Breast epithelium (tissue), 4 donors: ENCODE measurements around the gene MAP3K5. TPM values are rescaled to one million over a fixed set of nuclear protein-coding genes. Genes with fewer than 3 reads are reported as not detected.

Experiments used
- DNase-seq, 2 donors: peaks; one replicate each; pipeline ENCODE4 v3.0.0-alpha.2; 2019; ENCODE audit warnings: low spot score in 2 of 2
- H3K27ac ChIP-seq, 2 donors: fragments of 200-600 bp; sonication (generic) in 1 of 2; one replicate each; pipeline ENCODE4 v1.5.1; 2016 to 2019; ENCODE audit warnings: mild to moderate bottlenecking in 1 of 2
- H3K27me3 ChIP-seq, 2 donors: fragments of 200-600 bp; sonication (generic) in 1 of 2; one replicate each; pipeline versions ENCODE4 v1.5.1 to v1.6.0; 2017 to 2019; ENCODE audit warnings: control low read depth in 1 of 2, mild to moderate bottlenecking in 1 of 2
- H3K36me3 ChIP-seq: fragments of 200-600 bp; one replicate; pipeline ENCODE4 v1.5.1; 2019
- H3K4me1 ChIP-seq, 2 donors: fragments of 200-600 bp; sonication (generic); one replicate each; pipeline ENCODE4 v1.5.1; 2016 to 2019; ENCODE audit warnings: control low read depth in 1 of 2
- H3K4me3 ChIP-seq, 3 donors: fragments of 200-600 bp; sonication (generic); 1 replicate in 2 of 3; 2 replicates in 1 of 3; pipeline ENCODE4 v1.5.1; 2016 to 2019; ENCODE audit warnings: mild to moderate bottlenecking in 3 of 3, moderate library complexity in 2 of 3
- H3K9me3 ChIP-seq, 2 donors: fragments of 200-600 bp; sonication (generic) in 1 of 2; one replicate each; pipeline ENCODE4 v1.5.1; 2016 to 2019; ENCODE audit warnings: control low read depth in 1 of 2
- POLR2A ChIP-seq: fragments of 450-650 bp; IDR thresholded peaks from one replicate; pipeline ENCODE4 v1.6.1; 2016; ENCODE audit warnings: antibody characterized with exemption, mild to moderate bottlenecking, moderate library complexity
- POLR2AphosphoS5 ChIP-seq, 3 donors: sonication (generic); formaldehyde crosslinking; IDR thresholded peaks; one replicate each; pipeline ENCODE4 v1.6.1; 2017; ENCODE audit warnings: antibody characterized with exemption in 3 of 3
- intact Hi-C: fragments of 100-400 bp; cut with DNase I; formaldehyde crosslinking; loops from one replicate; pipeline ENCODE4 v1.15.1; 2023; ENCODE audit warnings: low total_unique reads
- total RNA-seq, 3 donors: library from RNA; depleted of rRNA; stranded (reverse); fragments of >200 nt; gene quantifications; one replicate each; pipeline ENCODE4 v1.1.0, GENCODE V29; 2016
- TF ChIP-seq, protein P1 (sequence below), 3 donors: fragments of 450-650 bp; IDR thresholded peaks; one replicate each; pipeline ENCODE4 v1.5.1; 2016 to 2017; ENCODE audit warnings: antibody characterized with exemption in 3 of 3, mild to moderate bottlenecking in 3 of 3, moderate library complexity in 3 of 3

The MAP3K5 gene
- total RNA-seq, 3 donors from 2014 or later = 18.6 to 40.0 (median 33.2) TPM

DNA sequence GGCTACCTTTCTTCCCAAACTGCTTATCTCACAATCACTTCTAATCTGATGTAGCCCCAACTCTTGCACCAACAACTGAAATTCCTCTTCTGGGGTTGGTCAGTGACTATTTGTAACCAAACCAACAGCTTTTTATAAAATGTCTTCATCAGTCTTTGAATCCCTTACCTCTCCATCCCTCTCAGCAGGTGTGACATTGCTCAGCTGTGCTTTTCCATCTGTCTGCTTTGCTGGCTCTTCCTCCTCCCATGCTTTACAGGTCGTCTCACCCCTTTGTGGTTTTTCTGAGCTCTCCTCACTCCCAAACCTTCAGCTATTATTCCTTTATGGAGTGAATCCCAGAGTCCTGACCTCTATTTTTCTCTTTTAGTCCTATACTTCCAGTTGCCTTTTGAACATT is 248.0 kb downstream of the MAP3K5 start:
- intact Hi-C loops = no loop called here

DNA sequence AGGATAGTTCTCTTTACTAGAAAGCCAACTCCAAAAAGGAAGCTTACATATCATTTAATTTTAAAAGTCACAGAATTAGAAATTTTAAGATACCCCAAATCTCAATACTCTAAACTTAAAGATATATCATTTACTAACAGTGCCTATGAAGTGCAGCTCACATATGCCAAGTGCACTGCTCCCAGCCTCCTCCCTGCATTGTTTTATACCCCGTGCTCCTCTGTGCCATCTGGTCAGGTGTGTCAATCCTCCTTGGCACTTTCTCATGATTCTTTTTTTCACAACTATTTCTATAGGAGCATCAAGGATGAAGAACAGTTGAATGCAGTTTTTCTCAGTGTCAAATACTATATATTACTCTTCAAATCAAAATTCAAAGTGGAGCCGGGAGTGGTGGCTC is 250.9 kb downstream of the MAP3K5 start:
- DNase-seq = no peak
- Histone ChIP-seq H3K4me1 (peaks cover 0 to 6% of the 10 kb centered on the region in 2 donors), H3K27ac (peak overlapping the region in 1 of 2 donors; percentile 13), H3K36me3 (no peaks in the 10 kb centered on the region), H3K4me3 (no peak overlapping the region), H3K27me3 (no peaks in the 10 kb centered on the region), H3K9me3 (no peaks in the 10 kb centered on the region)
- TF ChIP-seq, protein P1, sequence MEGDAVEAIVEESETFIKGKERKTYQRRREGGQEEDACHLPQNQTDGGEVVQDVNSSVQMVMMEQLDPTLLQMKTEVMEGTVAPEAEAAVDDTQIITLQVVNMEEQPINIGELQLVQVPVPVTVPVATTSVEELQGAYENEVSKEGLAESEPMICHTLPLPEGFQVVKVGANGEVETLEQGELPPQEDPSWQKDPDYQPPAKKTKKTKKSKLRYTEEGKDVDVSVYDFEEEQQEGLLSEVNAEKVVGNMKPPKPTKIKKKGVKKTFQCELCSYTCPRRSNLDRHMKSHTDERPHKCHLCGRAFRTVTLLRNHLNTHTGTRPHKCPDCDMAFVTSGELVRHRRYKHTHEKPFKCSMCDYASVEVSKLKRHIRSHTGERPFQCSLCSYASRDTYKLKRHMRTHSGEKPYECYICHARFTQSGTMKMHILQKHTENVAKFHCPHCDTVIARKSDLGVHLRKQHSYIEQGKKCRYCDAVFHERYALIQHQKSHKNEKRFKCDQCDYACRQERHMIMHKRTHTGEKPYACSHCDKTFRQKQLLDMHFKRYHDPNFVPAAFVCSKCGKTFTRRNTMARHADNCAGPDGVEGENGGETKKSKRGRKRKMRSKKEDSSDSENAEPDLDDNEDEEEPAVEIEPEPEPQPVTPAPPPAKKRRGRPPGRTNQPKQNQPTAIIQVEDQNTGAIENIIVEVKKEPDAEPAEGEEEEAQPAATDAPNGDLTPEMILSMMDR (IDR thresholded peaks at IDR 0.05) = no peak
- TF ChIP-seq POLR2A (no peak), POLR2AphosphoS5 (IDR thresholded peaks at IDR 0.05) (no peak)
- intact Hi-C loops = no loop called here

More for the DNA sequence above, 248.0 kb downstream of the MAP3K5 start:
- no peak for TF ChIP-seq POLR2A
- TF ChIP-seq POLR2AphosphoS5 (IDR thresholded peaks at IDR 0.05) = no peak
- TF ChIP-seq, protein P1 (IDR thresholded peaks at IDR 0.05) = no peak
- H3K9me3 ChIP-seq = no peaks in the 10 kb centered on the region
- no peaks in the 10 kb centered on the region for H3K27me3 ChIP-seq
- no peak overlapping the region for H3K4me3 ChIP-seq
- H3K27ac ChIP-seq = no peak overlapping the region
- H3K36me3 ChIP-seq = no peaks in the 10 kb centered on the region
- peaks cover 0 to 6% of the 10 kb centered on the region in 2 donors for H3K4me1 ChIP-seq
- no peak for DNase-seq

DNA sequence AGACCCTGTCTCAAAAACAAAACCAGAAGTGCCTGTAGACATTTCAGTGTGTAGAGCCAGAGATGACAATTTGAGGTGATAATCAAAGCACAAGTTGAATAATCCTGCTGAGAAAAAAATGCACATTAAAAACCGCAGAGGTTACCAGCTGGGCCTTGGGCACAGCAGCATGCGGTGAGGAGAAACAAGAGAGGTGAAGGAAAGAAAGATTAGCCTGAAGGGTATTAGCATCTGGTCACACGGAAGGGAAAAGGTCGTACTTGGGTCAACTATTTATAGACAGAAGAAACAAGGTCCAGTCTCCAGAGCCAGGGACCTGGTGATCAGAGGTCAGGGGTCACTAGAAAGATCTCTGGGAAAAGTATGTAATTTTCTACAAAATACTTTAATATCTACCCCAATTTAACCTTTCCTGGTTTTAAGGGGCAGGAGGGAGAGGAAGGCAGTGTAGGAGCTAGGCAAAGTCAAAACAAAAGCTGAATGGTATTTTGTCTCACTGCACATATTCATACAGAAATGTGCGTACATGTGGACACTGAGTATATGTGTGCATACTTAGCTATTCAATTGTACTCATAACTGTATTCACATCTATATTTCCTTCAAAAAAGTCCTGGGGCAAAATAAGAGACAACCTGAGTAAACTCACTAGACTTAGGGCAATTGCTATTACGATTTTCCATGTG is 252.2 kb downstream of the MAP3K5 start:
- intact Hi-C loops = no loop called here
- DNase-seq = no peak
- no peak overlapping the region for H3K27ac ChIP-seq
- no peaks in the 10 kb centered on the region for H3K36me3 ChIP-seq
- TF ChIP-seq POLR2AphosphoS5 (IDR thresholded peaks at IDR 0.05) = no peak
- TF ChIP-seq, protein P1 (IDR thresholded peaks at IDR 0.05) = no peak
- no peak for TF ChIP-seq POLR2A
- H3K27me3 ChIP-seq = no peaks in the 10 kb centered on the region
- peaks cover 0 to 6% of the 10 kb centered on the region in 2 donors for H3K4me1 ChIP-seq
- no peaks in the 10 kb centered on the region for H3K9me3 ChIP-seq
- H3K4me3 ChIP-seq = no peak overlapping the region

DNA sequence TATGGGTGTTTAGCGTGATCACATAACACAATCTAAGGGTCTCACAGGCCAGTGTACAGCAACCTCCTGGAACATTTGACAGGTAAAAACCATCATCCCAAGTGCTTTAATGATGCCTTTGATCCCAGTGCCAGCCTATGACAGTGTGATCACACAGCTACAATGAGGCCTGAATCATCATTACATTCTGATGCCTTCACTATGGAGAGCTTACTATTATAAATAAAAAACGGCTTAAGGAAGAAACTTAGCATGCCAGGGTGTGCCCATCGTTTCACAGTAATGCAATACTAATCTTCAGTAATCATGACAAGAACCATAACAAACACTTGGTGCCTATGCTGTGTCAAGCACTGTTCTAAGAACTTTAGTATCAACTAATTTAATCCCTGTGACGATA is 253.4 kb downstream of the MAP3K5 start:
- Histone ChIP-seq H3K27me3 (no peaks in the 10 kb centered on the region), H3K36me3 (no peaks in the 10 kb centered on the region), H3K4me1 (peaks cover 0 to 6% of the 10 kb centered on the region in 2 donors), H3K4me3 (no peak overlapping the region), H3K27ac (no peak overlapping the region), H3K9me3 (no peaks in the 10 kb centered on the region)
- no peak for DNase-seq
- no peak for TF ChIP-seq POLR2AphosphoS5 (IDR thresholded peaks at IDR 0.05)
- TF ChIP-seq, protein P1 (IDR thresholded peaks at IDR 0.05) = no peak
- no peak for TF ChIP-seq POLR2A
- intact Hi-C loops = no loop called here

DNA sequence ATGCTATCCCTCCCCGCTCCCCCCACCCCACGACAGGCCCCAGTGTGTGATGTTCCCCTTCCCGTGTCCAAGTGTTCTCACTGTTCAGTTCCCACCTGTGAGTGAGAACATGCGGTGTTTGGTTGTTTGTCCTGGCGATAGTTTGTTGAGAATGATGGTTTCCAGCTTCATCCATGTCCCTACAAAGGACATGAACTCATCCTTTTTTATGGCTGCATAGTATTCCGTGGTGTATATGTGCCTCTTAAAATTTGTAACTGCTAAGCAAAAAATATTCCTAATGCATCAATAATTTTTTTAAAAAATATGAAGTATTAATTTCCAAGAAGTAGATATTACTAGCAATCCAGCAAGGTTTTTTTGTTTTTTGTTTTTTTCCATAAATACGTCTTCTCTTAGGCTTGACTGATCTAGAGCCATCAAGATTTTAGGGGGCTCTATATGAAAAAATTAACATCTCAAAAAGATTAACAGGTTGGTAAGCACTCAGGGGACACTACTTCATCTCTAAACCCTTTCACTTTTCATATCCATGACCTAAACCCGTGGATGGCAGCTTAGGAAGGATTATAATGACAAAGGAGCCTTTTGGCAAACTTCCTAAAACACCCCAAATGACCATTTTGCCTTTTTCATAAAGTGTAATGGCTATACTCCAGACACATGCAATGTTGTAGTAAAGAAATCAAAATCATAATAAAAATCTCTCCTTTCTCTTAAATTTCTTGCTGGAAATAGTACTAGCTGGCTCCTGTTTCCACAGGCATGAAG is 256.2 kb downstream of the MAP3K5 start:
- H3K4me1 ChIP-seq = peaks cover 0 to 6% of the 10 kb centered on the region in 2 donors
- H3K36me3 ChIP-seq = no peaks in the 10 kb centered on the region
- no peak for DNase-seq
- TF ChIP-seq, protein P1 (IDR thresholded peaks at IDR 0.05) = no peak
- TF ChIP-seq POLR2A = no peak
- no peak for TF ChIP-seq POLR2AphosphoS5 (IDR thresholded peaks at IDR 0.05)
- no peak overlapping the region for H3K27ac ChIP-seq
- H3K4me3 ChIP-seq = no peak overlapping the region
- intact Hi-C loops = no loop called here
- H3K27me3 ChIP-seq = no peaks in the 10 kb centered on the region
- no peaks in the 10 kb centered on the region for H3K9me3 ChIP-seq
